Fibroblast of lung (primary cell): Measurements from ENCODE around the gene MTOR. TPM values are rescaled to one million over a fixed set of nuclear protein-coding genes. Genes with fewer than 3 reads are reported as not detected.

ENCODE experiments used
- DNase-seq, 2 donors: peaks; one replicate each; pipeline versions ENCODE4 v3.0.0 to v3.0.0-alpha.2; 2010; ENCODE audit warnings: low read depth in 2 of 2
- H2AFZ ChIP-seq: 2 replicates; pipeline ENCODE4 v1.5.1; 2012; ENCODE audit warnings: low read length, control low read depth, inconsistent platforms
- H3K27ac ChIP-seq: 2 replicates; pipeline ENCODE4 v1.5.1; 2011; ENCODE audit warnings: low read length, control low read depth; ENCODE audit not compliant: insufficient read depth
- H3K27me3 ChIP-seq: 2 replicates; pipeline ENCODE4 v1.5.1; 2011; ENCODE audit warnings: mild to moderate bottlenecking, low read length; ENCODE audit not compliant: control insufficient read depth, insufficient read depth
- H3K36me3 ChIP-seq: 2 replicates; pipeline ENCODE4 v1.5.1; 2011; ENCODE audit warnings: low read length; ENCODE audit not compliant: control insufficient read depth, insufficient read depth
- H3K4me1 ChIP-seq: 2 replicates; pipeline ENCODE4 v1.5.1; 2011; ENCODE audit warnings: low read length; ENCODE audit not compliant: control insufficient read depth, insufficient read depth; ENCODE audit errors: extremely low read depth
- H3K4me2 ChIP-seq: 2 replicates; pipeline ENCODE4 v1.5.1; 2011; ENCODE audit warnings: low read length, control low read depth; ENCODE audit not compliant: insufficient read depth; ENCODE audit errors: extremely low read depth
- H3K4me3 ChIP-seq, 4 experiments: fragments of 200-600 bp in 1 of 4; sonication (generic) in 1 of 4; replicated peaks in 1 of 4; 2 replicates each; pipeline ENCODE4 v1.5.1; 2011 to 2016; ENCODE audit warnings: low read length in 4 of 4, low read depth in 3 of 4, mild to moderate bottlenecking in 3 of 4, control low read depth in 2 of 4, inconsistent platforms in 1 of 4, mixed read lengths in 1 of 4; ENCODE audit not compliant: insufficient read depth in 1 of 4; ENCODE audit errors: control extremely low read depth in 1 of 4
- H3K79me2 ChIP-seq: 2 replicates; pipeline ENCODE4 v1.5.1; 2012; ENCODE audit warnings: mild to moderate bottlenecking, low read length, inconsistent platforms; ENCODE audit not compliant: control insufficient read depth, insufficient read depth
- H3K9ac ChIP-seq: 2 replicates; pipeline ENCODE4 v1.5.1; 2011; ENCODE audit warnings: mild to moderate bottlenecking, low read length, control low read depth; ENCODE audit not compliant: insufficient read depth
- H3K9me3 ChIP-seq: 2 replicates; pipeline ENCODE4 v1.5.1; 2012; ENCODE audit warnings: low read depth, low read length; ENCODE audit not compliant: control insufficient read depth, insufficient read depth
- H4K20me1 ChIP-seq: 2 replicates; pipeline ENCODE4 v1.5.1; 2011; ENCODE audit warnings: low read length; ENCODE audit not compliant: control insufficient read depth, insufficient read depth; ENCODE audit errors: extremely low read depth
- CTCF ChIP-seq, 2 donors: IDR thresholded peaks in 1 of 2; conservative IDR thresholded peaks in 1 of 2; 1 replicate in 1 of 2; 2 replicates in 1 of 2; pipeline ENCODE4 v1.5.1; 2011 to 2012; ENCODE audit warnings: low read length in 2 of 2, control low read depth in 1 of 2, inconsistent platforms in 1 of 2, low read depth in 1 of 2, mild to moderate bottlenecking in 1 of 2
- EZH2 ChIP-seq: IDR thresholded peaks from 2 replicates; pipeline ENCODE4 v1.5.1; 2012; ENCODE audit warnings: low read length, control low read depth, mild to moderate bottlenecking; ENCODE audit errors: missing control alignments
- polyA plus RNA-seq, 2 donors: library from polyadenylated mRNA; depleted of rRNA in 1 of 2; stranded (reverse) in 1 of 2; unstranded in 1 of 2; fragments of >200 nt; gene quantifications; 2 replicates each; pipeline ENCODE4 v1.2.1, GENCODE V29; 2011 to 2012; ENCODE audit warnings: missing spikeins in 1 of 2
- total RNA-seq: library from RNA; depleted of rRNA; stranded (reverse); fragments of >200 nt; gene quantifications from 2 replicates; pipeline ENCODE4 v1.2.1, GENCODE V29; 2014

MTOR gene
- total and polyA plus RNA-seq, 2 donors (not counting 1 experiment from before 2014, with no cell fraction given), result 20.2 to 36.2 TPM

GRCh38 chr1:11109047-11109760, 153.1 kb downstream of the MTOR start:
- H3K9me3 ChIP-seq, result no peaks in the 10 kb centered on the region
- no peaks in the 10 kb centered on the region for H3K4me1 ChIP-seq
- no peak overlapping the region for H3K4me2 ChIP-seq
- TF ChIP-seq EZH2, result no peak
- no peak for TF ChIP-seq CTCF (conservative IDR thresholded peaks at IDR 0.05 in 1 of 2, IDR thresholded peaks at IDR 0.05 in 1 of 2; ENCODE audit: low read depth in 1 of 2, low read length in 2 of 2)
- H2AFZ ChIP-seq, result no peak overlapping the region
- H3K27ac ChIP-seq, result no peak overlapping the region
- no peak for DNase-seq
- H3K27me3 ChIP-seq, result no peaks in the 10 kb centered on the region
- no peaks in the 10 kb centered on the region for H4K20me1 ChIP-seq
- no peak overlapping the region for H3K9ac ChIP-seq
- no peaks in the 10 kb centered on the region for H3K79me2 ChIP-seq
- H3K4me3 ChIP-seq, result no peak overlapping the region
- peaks cover 14% of the 10 kb centered on the region for H3K36me3 ChIP-seq

GRCh38 chr1:11107599-11107998, 154.8 kb downstream of the MTOR start:
- Histone ChIP-seq H3K9ac (no peak overlapping the region), H3K36me3 (peaks cover 13% of the 10 kb centered on the region), H3K79me2 (no peaks in the 10 kb centered on the region), H3K27me3 (no peaks in the 10 kb centered on the region), H3K4me2 (no peak overlapping the region), H3K27ac (no peak overlapping the region), H2AFZ (no peak overlapping the region), H4K20me1 (no peaks in the 10 kb centered on the region), H3K4me3 (no peak overlapping the region), H3K4me1 (no peaks in the 10 kb centered on the region), H3K9me3 (no peaks in the 10 kb centered on the region)
- no peak for TF ChIP-seq CTCF (conservative IDR thresholded peaks at IDR 0.05 in 1 of 2, IDR thresholded peaks at IDR 0.05 in 1 of 2; ENCODE audit: low read depth in 1 of 2, low read length in 2 of 2)
- no peak for TF ChIP-seq EZH2
- DNase-seq, result no peak

GRCh38 chr1:11105586-11105985, 156.8 kb downstream of the MTOR start:
- no peak overlapping the region for H3K27ac ChIP-seq
- TF ChIP-seq CTCF (conservative IDR thresholded peaks at IDR 0.05 in 1 of 2, IDR thresholded peaks at IDR 0.05 in 1 of 2; ENCODE audit: low read depth in 1 of 2, low read length in 2 of 2), result no peak
- no peak overlapping the region for H3K4me3 ChIP-seq
- no peaks in the 10 kb centered on the region for H3K27me3 ChIP-seq
- H3K79me2 ChIP-seq, result no peaks in the 10 kb centered on the region
- H3K9ac ChIP-seq, result no peak overlapping the region
- H3K9me3 ChIP-seq, result no peaks in the 10 kb centered on the region
- no peaks in the 10 kb centered on the region for H3K4me1 ChIP-seq
- H3K4me2 ChIP-seq, result no peak overlapping the region
- peaks cover 8% of the 10 kb centered on the region for H3K36me3 ChIP-seq
- no peaks in the 10 kb centered on the region for H4K20me1 ChIP-seq
- DNase-seq, result no peak
- no peak overlapping the region for H2AFZ ChIP-seq
